ENCODE results near the gene PLPP2.
A peak's percentile ranks its signal among the peaks of the same experiment; 100 is the strongest.

Gene PLPP2

GRCh38 chr19:293436-294110 lies 2.4 kb upstream of the PLPP2 start:
- no peak overlapping the region for H3K4me3 ChIP-seq (ENCODE audit: control insufficient read depth, low read depth, low read length)
- no peak for DNase-seq (ENCODE audit: low read depth)
- TF ChIP-seq CTCF (conservative IDR thresholded peaks at IDR 0.05; ENCODE audit: control insufficient read depth, insufficient read depth, low read depth, low read length): no peak

- TF ChIP-seq CTCF (conservative IDR thresholded peaks at IDR 0.05; ENCODE audit: control insufficient read depth, insufficient read depth, low read depth, low read length): no peak
- no peak overlapping the region for H3K4me3 ChIP-seq (ENCODE audit: control insufficient read depth, low read depth, low read length)
- no peak for DNase-seq (ENCODE audit: low read depth)
Measured at GRCh38 chr19:292951-293350, 1.7 kb upstream of the PLPP2 start.

GRCh38 chr19:292281-292884 lies 1.2 kb upstream of the PLPP2 start:
- TF ChIP-seq CTCF (conservative IDR thresholded peaks at IDR 0.05; ENCODE audit: control insufficient read depth, insufficient read depth, low read depth, low read length): no peak
- no peak for DNase-seq (ENCODE audit: low read depth)
- H3K4me3 ChIP-seq (ENCODE audit: control insufficient read depth, low read depth, low read length): no peak overlapping the region

- DNase-seq (ENCODE audit: low read depth): no peak
- no peak for TF ChIP-seq CTCF (conservative IDR thresholded peaks at IDR 0.05; ENCODE audit: control insufficient read depth, insufficient read depth, low read depth, low read length)
- no peak overlapping the region for H3K4me3 ChIP-seq (ENCODE audit: control insufficient read depth, low read depth, low read length)
Measured at GRCh38 chr19:291561-292280, 518 bp upstream of the PLPP2 start.

- no peak for TF ChIP-seq CTCF (conservative IDR thresholded peaks at IDR 0.05; ENCODE audit: control insufficient read depth, insufficient read depth, low read depth, low read length)
- no peak overlapping the region for H3K4me3 ChIP-seq (ENCODE audit: control insufficient read depth, low read depth, low read length)
- DNase-seq (ENCODE audit: low read depth): no peak
Measured at GRCh38 chr19:290372-291005, 714 bp downstream of the PLPP2 start.

- no peak for TF ChIP-seq CTCF (conservative IDR thresholded peaks at IDR 0.05; ENCODE audit: control insufficient read depth, insufficient read depth, low read depth, low read length)
- peak; percentile 15 for DNase-seq (ENCODE audit: low read depth)
- no peak overlapping the region for H3K4me3 ChIP-seq (ENCODE audit: control insufficient read depth, low read depth, low read length)
Measured at GRCh38 chr19:289651-290371, 1.4 kb downstream of the PLPP2 start.
